CD4-positive, alpha-beta T cell treated with Interleukin-4 for 1 hour (primary cell): Measurements from ENCODE around the gene SNRPF.

Experiments
- DNase-seq, 2 donors: peaks; one replicate each; pipeline ENCODE4 v3.0.0-alpha.2; 2020 to 2022

SNRPF gene

GRCh38 chr12:95859947-95860850 is 1.4 kb downstream of the SNRPF start:
- no peak for DNase-seq

GRCh38 chr12:95862038-95862437 is 3.3 kb downstream of the SNRPF start:
- no peak for DNase-seq

- no peak for DNase-seq
Observed at GRCh38 chr12:95863337-95863736, 4.6 kb downstream of the SNRPF start.

- DNase-seq: no peak
Observed at GRCh38 chr12:95870897-95871296, 12.1 kb downstream of the SNRPF start.

- no peak for DNase-seq
Observed at GRCh38 chr12:95874452-95874851, 15.7 kb downstream of the SNRPF start.

- DNase-seq: no peak
Observed at GRCh38 chr12:95877622-95878021, 18.9 kb downstream of the SNRPF start.

- no peak for DNase-seq
Observed at GRCh38 chr12:95880895-95881294, 22.1 kb downstream of the SNRPF start.

- DNase-seq: no peak
Observed at GRCh38 chr12:95881331-95881955, 22.7 kb downstream of the SNRPF start.

GRCh38 chr12:95882080-95882479 is 23.3 kb downstream of the SNRPF start:
- no peak for DNase-seq

- no peak for DNase-seq
Observed at GRCh38 chr12:95882873-95883272, 24.1 kb downstream of the SNRPF start.

- DNase-seq: no peak
Observed at GRCh38 chr12:95884998-95885397, 26.2 kb downstream of the SNRPF start.

- DNase-seq: no peak
Observed at GRCh38 chr12:95887311-95887710, 28.6 kb downstream of the SNRPF start.

GRCh38 chr12:95890958-95891357 is 32.2 kb downstream of the SNRPF start:
- DNase-seq: no peak

GRCh38 chr12:95896846-95897245 is 38.1 kb downstream of the SNRPF start:
- DNase-seq: no peak

- DNase-seq: no peak
Observed at GRCh38 chr12:95898081-95898480, 39.3 kb downstream of the SNRPF start.

- DNase-seq: no peak
Observed at GRCh38 chr12:95908573-95908972, 49.8 kb downstream of the SNRPF start.

- DNase-seq: no peak
Observed at GRCh38 chr12:95909871-95910270, 51.1 kb downstream of the SNRPF start.
